ENCODE results near the gene VTI1A. TPM values are rescaled to one million over a fixed set of nuclear protein-coding genes. Genes with fewer than 3 reads are reported as not detected.
A peak's percentile ranks its signal among the peaks of the same experiment; 100 is the strongest.

The VTI1A gene
- total and polyA plus RNA-seq, 2 of the 4 experiments (the other 2 are of a cell fraction), result 9.7 to 24.9 TPM

GRCh38 chr10:112622786-112623185 lies 175.8 kb downstream of the VTI1A start:
- no TSS peak for BruUV-seq (replicated peaks)
- Histone ChIP-seq H3K79me1 (ENCODE audit: low read depth in 1 of 2, low read length in 2 of 2) (no peaks in the 10 kb centered on the region; a peak in 1 of 4 replicates), H3K9ac (ENCODE audit: low read depth, low read length) (no peak overlapping the region), H4K91ac (ENCODE audit: insufficient read depth, low read depth, low read length) (no peak overlapping the region), H2AK5ac (ENCODE audit: low read depth, low read length) (no peak overlapping the region), H3K4me1 (ENCODE audit: control insufficient read depth, insufficient read depth, low read length) (no peaks in the 10 kb centered on the region), H2AK9ac (replicated peaks; ENCODE audit: low read depth, low read length, poor library complexity) (no peak overlapping the region), H3K27ac (ENCODE audit: insufficient read depth, low read length) (no peak overlapping the region), H3K36me3 (ENCODE audit: control insufficient read depth, insufficient read depth, low read length) (no peaks in the 10 kb centered on the region), H2BK120ac (ENCODE audit: low read depth, low read length) (no peak overlapping the region), H3K23ac (ENCODE audit: low read depth, low read length) (no peak overlapping the region), H2BK15ac (ENCODE audit: low read depth, low read length) (no peak overlapping the region), H3K9me3 (ENCODE audit: control insufficient read depth, insufficient read depth, low read length) (no peaks in the 10 kb centered on the region), H4K20me1 (ENCODE audit: insufficient read depth, low read length) (no peaks in the 10 kb centered on the region), H3K14ac (replicated peaks; ENCODE audit: low read depth, low read length) (no peak overlapping the region), H2AFZ (replicated peaks; ENCODE audit: low read length, poor library complexity) (no peak overlapping the region), H3K4me3 (ENCODE audit: insufficient read depth, low read depth, low read length) (no peak overlapping the region), H3K18ac (ENCODE audit: low read depth, low read length) (no peak overlapping the region), H3K27me3 (ENCODE audit: control insufficient read depth, insufficient read depth, low read length) (no peaks in the 10 kb centered on the region), H4K8ac (ENCODE audit: low read depth in 2 of 2, low read length in 2 of 2) (no peak overlapping the region), H3K56ac (ENCODE audit: extremely low read depth, insufficient read depth, low read length) (no peak overlapping the region), H2BK20ac (ENCODE audit: low read depth, low read length) (no peak overlapping the region), H3K4me2 (ENCODE audit: low read depth, low read length) (no peak overlapping the region), H2BK5ac (ENCODE audit: low read depth, low read length, poor library complexity, severe bottlenecking) (no peak overlapping the region), H3K9me1 (ENCODE audit: insufficient read depth, low read length) (no peaks in the 10 kb centered on the region; the same call in 1 of the 2 replicates), H3K4ac (ENCODE audit: low read depth, low read length) (no peak overlapping the region), H4K5ac (ENCODE audit: low read depth, low read length) (no peak overlapping the region)
- TF ChIP-seq RCOR1 (IDR thresholded peaks at IDR 0.05; ENCODE audit: insufficient replicate concordance, low read length) (no peak), SMC3 (IDR thresholded peaks at IDR 0.05; ENCODE audit: low read depth, low read length) (no peak), MAFK (IDR thresholded peaks at IDR 0.05; ENCODE audit: low read depth, low read length) (no peak), FOS (IDR thresholded peaks at IDR 0.05; ENCODE audit: low read depth, low read length) (no peak), RAD21 (IDR thresholded peaks at IDR 0.05; ENCODE audit: low read length) (no peak), CTCF (conservative IDR thresholded peaks at IDR 0.05; ENCODE audit: low read depth, low read length) (no peak), USF2 (IDR thresholded peaks at IDR 0.05; ENCODE audit: low read depth, low read length) (no peak), CHD1 (IDR thresholded peaks at IDR 0.05; ENCODE audit: low read depth, low read length) (no peak), RFX5 (IDR thresholded peaks at IDR 0.05; ENCODE audit: low read depth, low read length) (no peak), CEBPB (IDR thresholded peaks at IDR 0.05; ENCODE audit: low read depth, low read length) (no peak), MXI1 (IDR thresholded peaks at IDR 0.05; ENCODE audit: borderline replicate concordance, low read depth, low read length) (no peak), NFE2L2 (IDR thresholded peaks at IDR 0.05; ENCODE audit: low read depth, low read length) (no peak)
- dilution Hi-C loops (cut with HindIII; ENCODE audit: low sequenced_read_pairs, unreplicated experiment) (no loop called here), in situ Hi-C loops (cut with MboI; ENCODE audit: low sequenced_read_pairs) (no loop called here), intact Hi-C loops (cut with micrococcal nuclease) (no loop called here)
- WGBS, 2 experiments (ENCODE audit: extremely low coverage in 2 of 2, insufficient read length in 1 of 2), result no CpG with 5 or more reads among the region's 2 CpGs
- ATAC-seq (ENCODE audit: low read depth) (no peak), DNase-seq (peak; percentile 5)
- ChIA-PET CTCF (no interaction called here), POLR2A (ENCODE audit: unreplicated experiment) (interaction anchor here (0.6 kb wide), 1 partner anchor 36 kb away, joined by 3 read pairs; no protein-coding TSS in a partner anchor)

All from IMR-90 (cell line).